HepG2 (cell line): ENCODE measurements around the gene UGT2B15. TPM values are rescaled to one million over a fixed set of nuclear protein-coding genes. Genes with fewer than 3 reads are reported as not detected.

Experiments used
- ATAC-seq: fragments of 200-7000 bp; cut with Tn5 transposase; 3 replicates; pipeline ENCODE4 v1.9.1; 2020; ENCODE audit warnings: mild to moderate bottlenecking, moderate library complexity
- BruUV-seq: library from RNA; stranded (reverse); fragments of 400-500 nt; replicated peaks from 2 replicates; lab custom pipeline; 2021; lab: Mats Ljungman, UMichigan
- CTCF ChIA-PET: fragments of 300-600 bp; formaldehyde crosslinking; extraction: SDS; loops from one replicate; lab custom pipeline; 2021; ENCODE audit warnings: low total read pairs, inconsistent platforms, low intra/inter-chr PET ratio; lab: Yijun Ruan, JAX
- POLR2A ChIA-PET: fragments of 350-600 bp; sonication (Branson Sonifier 250); formaldehyde crosslinking; loops from one replicate; lab custom pipeline; 2020; ENCODE audit warnings: antibody characterized with exemption, inconsistent platforms; lab: Yijun Ruan, JAX
- DNase-seq: peaks from one replicate; pipeline ENCODE4 v3.0.0-alpha.2; 2015; ENCODE audit warnings: low spot score
- FAIRE-seq: peaks from 3 replicates; lab custom pipeline; 2011; peaks lifted over from hg19 to GRCh38; lab: Jason Lieb, UNC
- H2AFZ ChIP-seq: one replicate; pipeline ENCODE4 v1.6.1; 2011; ENCODE audit warnings: low read length, inconsistent platforms
- H3K27ac ChIP-seq: fragments of 300-600 bp; 3 replicates; pipeline ENCODE4 v1.8.0; 2011; ENCODE audit warnings: mixed run types, mild to moderate bottlenecking, mixed read lengths, low read length, inconsistent platforms; ENCODE audit not compliant: insufficient read depth; ENCODE audit errors: extremely low read length
- H3K27me3 ChIP-seq, 2 experiments: fragments of 200-600 bp in 1 of 2; 2 replicates in 1 of 2; 3 replicates in 1 of 2; pipeline versions ENCODE4 v1.6.0 to v1.8.0; 2011; ENCODE audit warnings: low read length in 2 of 2, mild to moderate bottlenecking in 2 of 2, moderate library complexity in 2 of 2, inconsistent platforms in 1 of 2; ENCODE audit not compliant: insufficient read depth in 2 of 2, control insufficient read depth in 1 of 2
- H3K36me3 ChIP-seq, 2 experiments: fragments of 200-600 bp in 1 of 2; replicated peaks in 1 of 2; 2 replicates in 1 of 2; 3 replicates in 1 of 2; pipeline versions ENCODE4 v1.5.1 to v1.8.0; 2011; ENCODE audit warnings: low read length in 2 of 2, inconsistent platforms in 1 of 2; ENCODE audit not compliant: insufficient read depth in 2 of 2, control insufficient read depth in 1 of 2
- H3K4me1 ChIP-seq: 2 replicates; pipeline ENCODE4 v1.5.1; 2012; ENCODE audit warnings: low read length, inconsistent platforms; ENCODE audit not compliant: insufficient read depth
- H3K4me2 ChIP-seq: 2 replicates; pipeline ENCODE4 v1.6.0; 2011; ENCODE audit warnings: low read depth, low read length, inconsistent platforms
- H3K4me3 ChIP-seq, 3 experiments: fragments of 200-600 bp in 1 of 3; sonication (generic), shearing (Covaris generic) in 1 of 3; replicated peaks in 1 of 3; 2 replicates each; pipeline ENCODE4 v1.5.1; 2011 to 2016; ENCODE audit warnings: low read length in 3 of 3, inconsistent platforms in 2 of 3, low read depth in 2 of 3, mild to moderate bottlenecking in 2 of 3, control low read depth in 1 of 3, mixed read lengths in 1 of 3; ENCODE audit not compliant: insufficient read depth in 1 of 3
- H3K79me2 ChIP-seq: one replicate; pipeline ENCODE4 v1.6.1; 2011; ENCODE audit warnings: low read length, inconsistent platforms; ENCODE audit not compliant: insufficient read depth
- H3K9ac ChIP-seq: 2 replicates; pipeline ENCODE4 v1.6.0; 2011; ENCODE audit warnings: mild to moderate bottlenecking, low read depth, low read length, inconsistent platforms; ENCODE audit not compliant: insufficient read depth
- H3K9me3 ChIP-seq: 2 replicates; pipeline ENCODE4 v1.5.1; 2012; ENCODE audit warnings: mild to moderate bottlenecking, low read length
- H4K20me1 ChIP-seq: 2 replicates; pipeline ENCODE4 v1.6.0; 2011; ENCODE audit warnings: inconsistent platforms, mild to moderate bottlenecking, low read length, moderate library complexity; ENCODE audit not compliant: insufficient read depth
- AKAP8 ChIP-seq: sonication (generic); formaldehyde crosslinking; IDR thresholded peaks from 2 replicates; pipeline ENCODE4 v1.5.1; 2020; ENCODE audit warnings: mild to moderate bottlenecking, missing genetic modification reagents
- ARHGAP35 ChIP-seq: sonication (generic); formaldehyde crosslinking; IDR thresholded peaks from 2 replicates; pipeline ENCODE4 v1.9.0; 2022; ENCODE audit warnings: mild to moderate bottlenecking, inconsistent platforms, moderate library complexity, missing genetic modification reagents, borderline replicate concordance
- HNRNPL ChIP-seq: fragments of 200-400 bp; formaldehyde crosslinking; IDR thresholded peaks from 2 replicates; pipeline ENCODE4 v1.6.1; 2017; ENCODE audit warnings: mild to moderate bottlenecking, low read depth, low read length
- KLF15 ChIP-seq: sonication (generic); formaldehyde crosslinking; IDR thresholded peaks from 2 replicates; pipeline ENCODE4 v1.8.1; 2023; ENCODE audit warnings: borderline replicate concordance, mild to moderate bottlenecking, inconsistent platforms, missing genetic modification reagents, mixed read lengths
- MEIS1 ChIP-seq: sonication (generic); formaldehyde crosslinking; IDR thresholded peaks from 2 replicates; pipeline ENCODE4 v1.9.0; 2021; ENCODE audit warnings: mild to moderate bottlenecking, missing genetic modification reagents, moderate library complexity, borderline replicate concordance
- MLLT10 ChIP-seq: sonication (generic); formaldehyde crosslinking; IDR thresholded peaks from 2 replicates; pipeline ENCODE4 v1.4.0; 2020; ENCODE audit warnings: missing genetic modification reagents
- MXI1 ChIP-seq: IDR thresholded peaks from 3 replicates; pipeline ENCODE4 v1.6.1; 2012; ENCODE audit warnings: low read depth, low read length, inconsistent platforms, borderline replicate concordance
- NFKB2 ChIP-seq: sonication (generic); formaldehyde crosslinking; IDR thresholded peaks from 2 replicates; pipeline ENCODE4 v1.4.0; 2020; ENCODE audit warnings: missing genetic modification reagents, borderline replicate concordance
- TBP ChIP-seq: sonication (generic); formaldehyde crosslinking; IDR thresholded peaks from 2 replicates; pipeline ENCODE4 v1.5.0; 2020; ENCODE audit warnings: missing genetic modification reagents
- TFE3 ChIP-seq: IDR thresholded peaks from 2 replicates; pipeline ENCODE4 v1.6.1; 2016
- ZNF17 ChIP-seq: sonication (generic); formaldehyde crosslinking; IDR thresholded peaks from 2 replicates; pipeline ENCODE4 v1.5.0; 2020; ENCODE audit warnings: mild to moderate bottlenecking, missing genetic modification reagents
- ZNF232 ChIP-seq: sonication (generic); formaldehyde crosslinking; IDR thresholded peaks from 2 replicates; pipeline ENCODE4 v1.4.0; 2020; ENCODE audit warnings: missing genetic modification reagents, borderline replicate concordance
- ZNF274 ChIP-seq: sonication (generic); formaldehyde crosslinking; IDR thresholded peaks from 2 replicates; pipeline ENCODE4 v1.5.1; 2020; ENCODE audit warnings: mild to moderate bottlenecking, missing genetic modification reagents
- ZNF296 ChIP-seq: sonication (generic); formaldehyde crosslinking; conservative IDR thresholded peaks from 2 replicates; pipeline ENCODE4 v1.5.0; 2020; ENCODE audit warnings: mild to moderate bottlenecking, missing genetic modification reagents
- ZNF318 ChIP-seq: sonication (generic); formaldehyde crosslinking; IDR thresholded peaks from 2 replicates; pipeline ENCODE4 v1.4.0; 2020; ENCODE audit warnings: mild to moderate bottlenecking, missing genetic modification reagents
- ZNF441 ChIP-seq: sonication (generic); formaldehyde crosslinking; IDR thresholded peaks from 2 replicates; pipeline ENCODE4 v1.7.0; 2021; ENCODE audit warnings: missing genetic modification reagents, borderline replicate concordance
- ZNF737 ChIP-seq: sonication (generic); formaldehyde crosslinking; IDR thresholded peaks from 2 replicates; pipeline ENCODE4 v1.5.0; 2020; ENCODE audit warnings: missing genetic modification reagents, mild to moderate bottlenecking, borderline replicate concordance
- WGBS: methylation state at CpG from one replicate; pipeline ENCODE4 v1.1.6; 2017; ENCODE audit warnings: low lambda C conversion rate; 5-methylcytosine and 5-hydroxymethylcytosine counted together
- in situ Hi-C: cut with HindIII; loops from 2 replicates; pipeline ENCODE4 v1.10.0; 2017; ENCODE audit warnings: low pct_unique_long_range_greater_than_20kb; ENCODE audit not compliant: extremely low pct_ligation_motif_present
- intact Hi-C: fragments of 100-400 bp; cut with micrococcal nuclease; formaldehyde crosslinking; loops from one replicate; pipeline ENCODE4 v1.10.0; 2022; ENCODE audit not compliant: unreplicated experiment
- polyA plus RNA-seq, 8 experiments: library from polyadenylated mRNA; depleted of rRNA in 3 of 8; stranded (reverse) in 7 of 8; unstranded in 1 of 8; fragments of >200 nt; fragmentation: Illumina TruSeq in 4 of 8; extraction: Trizol in 4 of 8; gene quantifications; 2 replicates each; pipeline versions ENCODE4 v1.2.1 to v1.2.3, GENCODE V29; 2011 to 2016; ENCODE audit warnings: low read depth in 4 of 8, missing spikeins in 1 of 8, mixed read lengths in 1 of 8; ENCODE audit not compliant: insufficient read depth in 1 of 8
- total RNA-seq, 5 experiments: library from RNA; depleted of rRNA; stranded (reverse); fragments of >200 nt; fragmentation: Illumina TruSeq; extraction: Trizol; gene quantifications; 2 replicates each; pipeline ENCODE4 v1.2.3, GENCODE V29; 2016; ENCODE audit warnings: low read depth in 1 of 5

UGT2B15 gene
- total and polyA plus RNA-seq, 2 of the 13 experiments (the other 11 are each of a cell fraction or from before 2014, with no cell fraction given): 0.04 to 0.11 TPM

- Histone ChIP-seq H3K36me3 (no peaks in the 10 kb centered on the region), H3K4me1 (peaks cover 25% of the 10 kb centered on the region), H3K27ac (no peak overlapping the region), H3K9me3 (no peaks in the 10 kb centered on the region), H3K27me3 (no peaks in the 10 kb centered on the region), H3K4me3 (no peak overlapping the region), H4K20me1 (no peaks in the 10 kb centered on the region), H3K9ac (no peak overlapping the region), H3K79me2 (no peaks in the 10 kb centered on the region), H2AFZ (no peak overlapping the region), H3K4me2 (no peak overlapping the region)
- WGBS: 76% methylated on average over 1 of the region's 1 CpG
- FAIRE-seq: no peak
- intact Hi-C loops: loop anchor here (10.0 kb wide), 2 partner anchors 163 to 373 kb away; partner anchors contain the start of gene UGT2B10
- in situ Hi-C loops: no loop called here
- ChIA-PET CTCF (no interaction called here), POLR2A (no interaction called here)
- no peak for DNase-seq
- no peak for ATAC-seq
- no TSS peak for BruUV-seq
- no peak for TF ChIP-seq ZNF441 (CRISPR knock-in tag)
- no peak for TF ChIP-seq ZNF318
- no peak for TF ChIP-seq ZNF296
- TF ChIP-seq HNRNPL: no peak
- no peak for TF ChIP-seq ZNF737
- no peak for TF ChIP-seq ZNF232 (CRISPR knock-in tag)
- TF ChIP-seq NFKB2 (CRISPR knock-in tag): no peak
- no peak for TF ChIP-seq MLLT10 (CRISPR knock-in tag)
- no peak for TF ChIP-seq TFE3
- no peak for TF ChIP-seq ARHGAP35
- TF ChIP-seq KLF15 (CRISPR knock-in tag): no peak
- TF ChIP-seq ZNF274 (CRISPR knock-in tag): no peak
- no peak for TF ChIP-seq MEIS1
- TF ChIP-seq AKAP8 (CRISPR knock-in tag): no peak
- no peak for TF ChIP-seq MXI1
- no peak for TF ChIP-seq ZNF17 (CRISPR knock-in tag)
- TF ChIP-seq TBP (CRISPR knock-in tag): no peak
Measured at GRCh38 chr4:68651932-68652331, 18.5 kb downstream of the UGT2B15 start.
